ENCODE data around the gene LIMD2. TPM values are rescaled to one million over a fixed set of nuclear protein-coding genes. Genes with fewer than 3 reads are reported as not detected.

The LIMD2 gene
- total RNA-seq, 2 experiments from 2014 or later = 711 to 727 TPM

- H3K9me3 ChIP-seq (ENCODE audit: control insufficient read depth in 1 of 2, insufficient read depth in 1 of 2, low read length in 2 of 2) = no peaks in the 10 kb centered on the region
- H3K27ac ChIP-seq (ENCODE audit: low read depth in 1 of 2, low read length in 2 of 2) = no peak overlapping the region
- no peak for DNase-seq
- no peaks in the 10 kb centered on the region for H3K4me1 ChIP-seq (ENCODE audit: insufficient read depth, low read length)
- H3K4me1 Mint-ChIP-seq (ENCODE audit: low read depth) = peaks cover 27% of the 10 kb centered on the region
- no peaks in the 10 kb centered on the region for H3K27me3 ChIP-seq (ENCODE audit: control insufficient read depth in 1 of 2, insufficient read depth in 2 of 2, low read length in 2 of 2)
- intact Hi-C loops (cut with DNase I, micrococcal nuclease) = no loop called here
- CTCF ChIA-PET = interaction anchor here (0.6 to 3.0 kb wide), 2 partner anchors 37 to 87 kb away, joined by 3 to 7 read pairs; no protein-coding TSS in a partner anchor
- no peaks in the 10 kb centered on the region for H3K27me3 Mint-ChIP-seq
- POLR2A ChIA-PET = no interaction called here
- peaks cover 87% of the 10 kb centered on the region for H3K36me3 Mint-ChIP-seq (ENCODE audit: low read depth)
- H3K4me3 Mint-ChIP-seq = no peak overlapping the region
- no peak for ATAC-seq (ENCODE audit: poor library complexity)
- no peak overlapping the region for H3K4me3 ChIP-seq (ENCODE audit: low read length)
- no peaks in the 10 kb centered on the region for H3K9me3 Mint-ChIP-seq
- H3K36me3 ChIP-seq (ENCODE audit: insufficient read depth, low read length) = peaks cover 70% of the 10 kb centered on the region
- peak overlapping the region; percentile 1 for H3K27ac Mint-ChIP-seq
- TF ChIP-seq CTCF (IDR thresholded peaks at IDR 0.05) = no peak
Observed at GRCh38 chr17:63672856-63673255, 27.1 kb downstream of the LIMD2 start.

- H3K36me3 ChIP-seq (ENCODE audit: insufficient read depth, low read length) = peaks cover 64% of the 10 kb centered on the region
- H3K4me3 ChIP-seq (ENCODE audit: low read length) = no peak overlapping the region
- Mint-ChIP-seq H3K36me3 (ENCODE audit: low read depth) (peaks cover 88% of the 10 kb centered on the region), H3K4me1 (ENCODE audit: low read depth) (peaks cover 10% of the 10 kb centered on the region), H3K9me3 (no peaks in the 10 kb centered on the region), H3K4me3 (no peak overlapping the region), H3K27me3 (no peaks in the 10 kb centered on the region), H3K27ac (no peak overlapping the region)
- no peak for TF ChIP-seq CTCF (IDR thresholded peaks at IDR 0.05)
- H3K27ac ChIP-seq (ENCODE audit: low read depth in 1 of 2, low read length in 2 of 2) = no peak overlapping the region
- no peaks in the 10 kb centered on the region for H3K4me1 ChIP-seq (ENCODE audit: insufficient read depth, low read length)
- no peak for ATAC-seq (ENCODE audit: poor library complexity)
- intact Hi-C loops (cut with DNase I, micrococcal nuclease) = no loop called here
- POLR2A ChIA-PET = interaction anchor here (0.7 to 1.3 kb wide), 3 partner anchors 28 to 71 kb away, joined by 3 to 6 read pairs (median 3); no protein-coding TSS in a partner anchor
- no peaks in the 10 kb centered on the region for H3K27me3 ChIP-seq (ENCODE audit: control insufficient read depth in 1 of 2, insufficient read depth in 2 of 2, low read length in 2 of 2)
- H3K9me3 ChIP-seq (ENCODE audit: control insufficient read depth in 1 of 2, insufficient read depth in 1 of 2, low read length in 2 of 2) = no peaks in the 10 kb centered on the region
- CTCF ChIA-PET = interaction anchor here (1.3 kb wide), 1 partner anchor 42 kb away, joined by 4 read pairs; no protein-coding TSS in a partner anchor
- peak in 3 of 14 experiments; percentile 17 to 31 (median 25) for DNase-seq
Observed at GRCh38 chr17:63665527-63666214, 34.3 kb downstream of the LIMD2 start.

GRCh38 chr17:63659850-63660249 is 40.1 kb downstream of the LIMD2 start:
- ChIA-PET POLR2A (interaction anchor here (1.9 kb wide), 1 partner anchor 34 kb away, joined by 6 read pairs; no protein-coding TSS in a partner anchor), CTCF (no interaction called here)
- ATAC-seq (ENCODE audit: poor library complexity) (no peak), DNase-seq (no peak)
- Mint-ChIP-seq H3K27me3 (no peaks in the 10 kb centered on the region), H3K36me3 (ENCODE audit: low read depth) (peaks cover 88% of the 10 kb centered on the region), H3K9me3 (no peaks in the 10 kb centered on the region), H3K4me3 (no peak overlapping the region), H3K4me1 (ENCODE audit: low read depth) (no peaks in the 10 kb centered on the region), H3K27ac (no peak overlapping the region)
- Histone ChIP-seq H3K27ac (ENCODE audit: low read depth in 1 of 2, low read length in 2 of 2) (no peak overlapping the region), H3K36me3 (ENCODE audit: insufficient read depth, low read length) (peaks cover 61% of the 10 kb centered on the region), H3K4me1 (ENCODE audit: insufficient read depth, low read length) (no peaks in the 10 kb centered on the region), H3K9me3 (ENCODE audit: control insufficient read depth in 1 of 2, insufficient read depth in 1 of 2, low read length in 2 of 2) (no peaks in the 10 kb centered on the region), H3K27me3 (ENCODE audit: control insufficient read depth in 1 of 2, insufficient read depth in 2 of 2, low read length in 2 of 2) (no peaks in the 10 kb centered on the region), H3K4me3 (ENCODE audit: low read length) (no peak overlapping the region)
- no peak for TF ChIP-seq CTCF (IDR thresholded peaks at IDR 0.05)
- intact Hi-C loops (cut with DNase I, micrococcal nuclease) = no loop called here
